Left lung (tissue), 10 donors: ENCODE results near the gene BANF1. TPM values are rescaled to one million over a fixed set of nuclear protein-coding genes. Genes with fewer than 3 reads are reported as not detected.

Experiments
- ATAC-seq: fragments of 200-7000 bp; cut with Tn5 transposase; one replicate; pipeline ENCODE4 v1.9.1; 2020; ENCODE audit warnings: moderate library complexity
- DNase-seq, 4 donors: peaks; one replicate each; pipeline ENCODE4 v3.0.0-alpha.2; 2013 to 2020
- H3K27ac ChIP-seq, 2 donors: fragments of 200-600 bp; sonication (generic) in 1 of 2; one replicate each; pipeline versions ENCODE4 v1.5.0 to v1.8.0; 2020 to 2021
- H3K27me3 ChIP-seq, 2 donors: fragments of 200-600 bp; sonication (generic) in 1 of 2; one replicate each; pipeline versions ENCODE4 v1.5.0 to v1.8.0; 2020 to 2021
- H3K36me3 ChIP-seq, 2 donors: fragments of 200-600 bp; sonication (generic) in 1 of 2; one replicate each; pipeline versions ENCODE4 v1.5.0 to v1.8.0; 2020 to 2021
- H3K4me1 ChIP-seq, 2 donors: fragments of 200-600 bp; one replicate each; pipeline ENCODE4 v1.8.0; 2021
- H3K4me3 ChIP-seq, 2 donors: fragments of 200-600 bp; sonication (generic) in 1 of 2; one replicate each; pipeline versions ENCODE4 v1.5.0 to v1.8.0; 2020 to 2021; ENCODE audit warnings: mild to moderate bottlenecking in 1 of 2
- H3K9me3 ChIP-seq, 2 donors: fragments of 200-600 bp; sonication (generic) in 1 of 2; one replicate each; pipeline versions ENCODE4 v1.5.0 to v1.8.0; 2020 to 2021
- intact Hi-C, 2 donors: fragments of 100-400 bp; cut with DNase I; formaldehyde crosslinking; loops; one replicate each; pipeline versions ENCODE4 v1.11.2 to v1.14.2; 2022
- polyA plus RNA-seq, 6 donors: library from polyadenylated mRNA; unstranded; fragments of 120-200 nt; gene quantifications; one replicate each; pipeline ENCODE4 v1.2.1, GENCODE V29; 2013; ENCODE audit not compliant: insufficient read length in 6 of 6
- total RNA-seq, 2 donors: library from RNA; stranded (reverse); fragmentation: NEBNext Ultra II Directional; extraction: Animal tissue kit (Norgen Biotek cat#: 25700); gene quantifications; one replicate each; pipeline ENCODE4 v1.2.1, GENCODE V29; 2021
- TF ChIP-seq, protein P1 (sequence below), 2 donors: fragments of 200-600 bp; sonication (generic) in 1 of 2; IDR thresholded peaks; one replicate each; pipeline versions ENCODE4 v1.5.0 to v1.8.0; 2021; ENCODE audit warnings: antibody characterized with exemption in 2 of 2
- donor health status: DM: no; HTN: yes; CAD: no.
- donor health status: DM: no; HTN: no; CAD: no.

The BANF1 gene
- total and polyA plus RNA-seq, 8 donors: 161 to 248 (median 225) TPM

DNA sequence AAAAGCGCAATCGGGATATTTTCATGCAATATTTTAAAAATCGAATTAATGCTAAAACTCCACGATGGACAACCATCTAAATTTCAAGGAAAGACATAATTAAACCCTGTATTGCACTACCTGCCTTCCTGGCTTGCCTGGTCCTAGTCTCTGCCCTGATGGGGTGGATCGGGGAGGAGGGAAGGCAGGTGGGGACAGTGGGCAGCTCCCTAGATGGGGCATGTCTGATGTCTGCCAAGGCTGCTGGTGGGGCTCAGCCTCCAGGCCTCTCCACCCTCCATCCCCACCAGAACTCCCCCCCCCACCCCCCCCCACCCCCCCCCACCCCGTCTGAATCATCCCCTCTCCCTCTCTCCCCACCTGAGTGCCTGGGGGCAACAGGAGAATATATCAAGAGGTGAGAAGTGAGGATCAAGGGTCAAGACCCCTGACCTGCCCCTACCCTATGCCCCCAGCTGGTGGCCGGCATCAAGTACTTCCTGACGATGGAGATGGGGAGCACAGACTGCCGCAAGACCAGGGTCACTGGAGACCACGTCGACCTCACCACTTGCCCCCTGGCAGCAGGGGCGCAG lies 10.2 kb downstream of the BANF1 start:
- intact Hi-C loops: no loop called here
- Histone ChIP-seq H3K27me3 (peaks cover 10 to 40% of the 10 kb centered on the region in 2 donors), H3K4me3 (peak overlapping the region in 1 of 2 donors; percentile 19), H3K36me3 (no peaks in the 10 kb centered on the region), H3K27ac (peak overlapping the region in 1 of 2 donors; percentile 70), H3K9me3 (no peaks in the 10 kb centered on the region), H3K4me1 (peaks cover 0 to 18% of the 10 kb centered on the region in 2 donors)
- TF ChIP-seq, protein P1, sequence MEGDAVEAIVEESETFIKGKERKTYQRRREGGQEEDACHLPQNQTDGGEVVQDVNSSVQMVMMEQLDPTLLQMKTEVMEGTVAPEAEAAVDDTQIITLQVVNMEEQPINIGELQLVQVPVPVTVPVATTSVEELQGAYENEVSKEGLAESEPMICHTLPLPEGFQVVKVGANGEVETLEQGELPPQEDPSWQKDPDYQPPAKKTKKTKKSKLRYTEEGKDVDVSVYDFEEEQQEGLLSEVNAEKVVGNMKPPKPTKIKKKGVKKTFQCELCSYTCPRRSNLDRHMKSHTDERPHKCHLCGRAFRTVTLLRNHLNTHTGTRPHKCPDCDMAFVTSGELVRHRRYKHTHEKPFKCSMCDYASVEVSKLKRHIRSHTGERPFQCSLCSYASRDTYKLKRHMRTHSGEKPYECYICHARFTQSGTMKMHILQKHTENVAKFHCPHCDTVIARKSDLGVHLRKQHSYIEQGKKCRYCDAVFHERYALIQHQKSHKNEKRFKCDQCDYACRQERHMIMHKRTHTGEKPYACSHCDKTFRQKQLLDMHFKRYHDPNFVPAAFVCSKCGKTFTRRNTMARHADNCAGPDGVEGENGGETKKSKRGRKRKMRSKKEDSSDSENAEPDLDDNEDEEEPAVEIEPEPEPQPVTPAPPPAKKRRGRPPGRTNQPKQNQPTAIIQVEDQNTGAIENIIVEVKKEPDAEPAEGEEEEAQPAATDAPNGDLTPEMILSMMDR (IDR thresholded peaks at IDR 0.05): no peak
- no peak for ATAC-seq
- DNase-seq: peak in 1 of 4 donors; percentile 8

DNA sequence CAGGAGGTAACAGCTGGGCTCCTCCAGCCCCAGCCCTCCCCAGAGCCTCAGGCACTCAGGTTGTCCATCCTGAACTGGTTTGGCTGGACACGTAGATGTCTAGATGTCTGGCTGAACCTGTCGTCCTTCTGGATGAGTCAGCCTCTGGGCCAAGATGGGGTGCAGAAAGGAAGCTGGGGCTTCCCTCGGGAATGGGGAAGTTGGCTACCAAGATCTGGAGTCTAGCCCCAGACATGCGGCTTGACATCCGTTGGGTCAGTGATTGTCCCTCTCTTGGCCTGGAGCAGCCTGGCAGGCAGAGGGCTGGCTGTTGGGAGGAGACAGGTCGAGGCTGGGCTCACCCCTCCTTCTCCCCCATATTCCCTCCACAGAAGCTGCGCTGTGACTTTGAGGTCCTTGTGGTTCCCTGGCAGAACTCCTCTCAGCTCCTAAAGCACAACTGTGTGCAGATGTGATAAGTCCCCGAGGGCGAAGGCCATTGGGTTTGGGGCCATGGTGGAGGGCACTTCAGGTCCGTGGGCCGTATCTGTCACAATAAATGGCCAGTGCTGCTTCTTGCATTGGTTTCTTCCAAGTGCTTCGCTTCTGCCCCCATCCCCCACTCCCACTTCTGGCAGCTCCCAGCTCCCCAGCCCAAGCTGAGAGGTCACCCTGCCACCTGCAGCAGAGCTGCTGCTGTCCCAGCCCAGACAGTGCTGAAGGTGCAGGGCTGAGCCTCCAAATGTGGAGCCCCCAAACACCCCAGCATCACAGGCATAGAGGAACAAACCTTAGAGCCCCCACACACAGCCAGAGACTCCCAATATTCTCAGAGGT lies 10.9 kb downstream of the BANF1 start:
- TF ChIP-seq, protein P1 (IDR thresholded peaks at IDR 0.05): no peak
- intact Hi-C loops: no loop called here
- no peaks in the 10 kb centered on the region for H3K36me3 ChIP-seq
- peak overlapping the region in 1 of 2 donors; percentile 28 for H3K27ac ChIP-seq
- no peaks in the 10 kb centered on the region for H3K9me3 ChIP-seq
- peaks cover 10 to 40% of the 10 kb centered on the region in 2 donors for H3K27me3 ChIP-seq
- peaks cover 0 to 18% of the 10 kb centered on the region in 2 donors for H3K4me1 ChIP-seq
- H3K4me3 ChIP-seq: no peak overlapping the region
- ATAC-seq: peak; percentile 6
- DNase-seq: peak in 2 of 4 donors; percentile 56 to 69

DNA sequence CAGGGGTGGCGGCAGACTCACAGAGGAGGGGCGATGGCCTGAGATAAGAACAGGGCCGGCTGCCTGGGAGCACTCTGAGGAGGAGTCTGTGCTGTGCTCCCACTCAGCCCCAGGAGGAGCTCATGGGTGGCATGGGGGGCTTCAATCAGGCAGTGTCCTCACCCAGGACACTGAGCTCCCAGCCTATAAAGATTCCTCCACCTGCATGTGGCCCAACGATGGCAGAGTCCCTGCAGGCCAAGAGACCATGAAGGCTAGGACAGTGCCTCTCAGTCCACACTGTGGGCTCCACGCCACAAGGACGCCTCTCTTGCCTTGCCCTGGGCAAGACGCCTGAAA lies 11.4 kb downstream of the BANF1 start:
- H3K9me3 ChIP-seq: no peaks in the 10 kb centered on the region
- no peaks in the 10 kb centered on the region for H3K36me3 ChIP-seq
- DNase-seq: peak in 1 of 4 donors; percentile 39
- intact Hi-C loops: no loop called here
- TF ChIP-seq, protein P1 (IDR thresholded peaks at IDR 0.05): no peak
- H3K4me3 ChIP-seq: no peak overlapping the region
- ATAC-seq: no peak
- H3K4me1 ChIP-seq: peaks cover 0 to 18% of the 10 kb centered on the region in 2 donors
- peaks cover 10 to 40% of the 10 kb centered on the region in 2 donors for H3K27me3 ChIP-seq
- H3K27ac ChIP-seq: no peak overlapping the region

DNA sequence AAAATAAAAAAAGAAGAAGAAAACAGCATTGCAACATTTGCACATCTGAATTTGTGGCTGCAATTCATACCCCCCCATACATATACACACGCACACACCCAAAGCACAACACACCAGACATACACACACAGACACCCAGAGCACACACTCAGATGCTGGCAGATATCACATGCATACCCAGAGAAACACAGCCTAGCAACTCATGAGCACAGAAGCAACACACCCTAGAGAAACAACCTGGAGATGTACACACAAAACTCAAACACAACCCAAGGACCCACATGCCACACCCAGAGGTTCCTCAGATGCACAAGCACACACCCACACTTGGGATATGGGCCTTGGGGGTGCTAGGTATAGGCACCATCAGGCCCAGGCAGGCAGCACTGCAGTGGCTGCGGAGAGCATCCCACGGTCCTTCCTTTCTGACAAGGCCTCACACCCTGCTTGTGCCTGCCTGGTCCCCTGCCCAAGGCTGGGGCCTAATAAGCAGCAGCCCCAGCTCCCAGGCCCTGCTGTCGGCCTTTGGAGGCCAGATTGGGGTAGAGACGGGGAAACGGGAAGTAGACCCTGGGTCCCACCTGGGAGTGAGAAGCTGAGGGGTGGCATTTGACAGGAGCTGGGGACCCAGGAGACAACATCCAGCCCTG lies 12.6 kb downstream of the BANF1 start:
- TF ChIP-seq, protein P1 (IDR thresholded peaks at IDR 0.05): no peak
- ATAC-seq: no peak
- H3K27ac ChIP-seq: no peak overlapping the region

DNA sequence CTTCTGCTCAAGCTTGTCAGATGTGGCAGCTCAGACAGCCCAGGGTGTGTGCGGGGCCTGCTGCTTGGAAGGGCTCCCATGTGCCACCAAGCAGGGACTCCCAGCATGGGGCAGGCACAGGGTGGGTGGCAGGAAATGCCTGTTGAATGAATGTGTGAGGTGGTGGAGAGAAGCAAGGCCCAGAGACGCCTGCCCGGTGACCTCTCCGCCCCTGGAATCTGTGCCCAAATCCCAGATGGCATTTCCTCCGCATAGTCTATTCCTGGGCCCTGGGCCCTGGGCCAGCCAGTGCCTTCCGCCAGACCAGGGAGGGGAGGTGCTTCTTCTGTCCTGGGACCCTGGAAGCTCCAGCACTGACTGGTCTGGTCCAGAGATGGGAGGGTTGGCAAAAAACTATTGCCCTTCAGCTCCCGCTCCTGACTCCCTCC lies 13.2 kb downstream of the BANF1 start:
- intact Hi-C loops: no loop called here
- peaks cover 10 to 35% of the 10 kb centered on the region in 2 donors for H3K27me3 ChIP-seq
- TF ChIP-seq, protein P1 (IDR thresholded peaks at IDR 0.05): no peak
- H3K4me1 ChIP-seq: peaks cover 0 to 21% of the 10 kb centered on the region in 2 donors
- no peak overlapping the region for H3K4me3 ChIP-seq
- no peak overlapping the region for H3K27ac ChIP-seq
- H3K36me3 ChIP-seq: no peaks in the 10 kb centered on the region
- DNase-seq: peak in 1 of 4 donors; percentile 54
- no peak for ATAC-seq
- no peaks in the 10 kb centered on the region for H3K9me3 ChIP-seq

More for the DNA sequence above, 12.6 kb downstream of the BANF1 start:
- Histone ChIP-seq H3K4me1 (peaks cover 0 to 18% of the 10 kb centered on the region in 2 donors), H3K36me3 (no peaks in the 10 kb centered on the region), H3K27me3 (peaks cover 10 to 39% of the 10 kb centered on the region in 2 donors), H3K9me3 (no peaks in the 10 kb centered on the region), H3K4me3 (no peak overlapping the region)
- intact Hi-C loops: no loop called here
- DNase-seq: peak in 1 of 4 donors; percentile 70
